ENCODE data around the gene TMEM89. TPM values are rescaled to one million over a fixed set of nuclear protein-coding genes. Genes with fewer than 3 reads are reported as not detected.

TMEM89 gene
- total and polyA plus RNA-seq, 2 of the 13 experiments (the other 11 are each of a cell fraction or from before 2014, with no cell fraction given) = 0.31 to 0.59 TPM

DNA sequence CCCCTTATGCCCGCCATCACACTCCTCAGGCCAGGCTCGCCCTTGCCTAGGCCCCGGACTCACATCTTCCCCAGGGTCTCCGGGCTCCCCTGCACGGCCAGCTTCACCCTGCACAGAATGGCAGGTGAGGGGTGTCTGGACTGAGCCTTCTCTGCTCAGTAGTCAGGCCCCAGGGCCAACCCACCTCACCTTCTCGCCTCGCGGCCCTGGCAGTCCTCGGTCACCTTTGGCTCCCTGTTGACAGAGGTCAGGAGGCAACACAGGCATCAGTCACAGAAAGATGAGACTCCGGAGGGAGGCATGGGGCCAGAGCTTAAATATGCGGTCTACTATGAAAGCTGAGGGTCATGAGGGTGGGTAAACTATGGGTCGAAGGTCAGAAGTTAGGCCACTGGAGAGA, 49.6 kb downstream of the TMEM89 start (continued):
- TF ChIP-seq ZBTB7B (CRISPR knock-in tag; IDR thresholded peaks at IDR 0.05) = peak; percentile 46; the same call in 1 of the 2 replicates
- TF ChIP-seq, protein P1, sequence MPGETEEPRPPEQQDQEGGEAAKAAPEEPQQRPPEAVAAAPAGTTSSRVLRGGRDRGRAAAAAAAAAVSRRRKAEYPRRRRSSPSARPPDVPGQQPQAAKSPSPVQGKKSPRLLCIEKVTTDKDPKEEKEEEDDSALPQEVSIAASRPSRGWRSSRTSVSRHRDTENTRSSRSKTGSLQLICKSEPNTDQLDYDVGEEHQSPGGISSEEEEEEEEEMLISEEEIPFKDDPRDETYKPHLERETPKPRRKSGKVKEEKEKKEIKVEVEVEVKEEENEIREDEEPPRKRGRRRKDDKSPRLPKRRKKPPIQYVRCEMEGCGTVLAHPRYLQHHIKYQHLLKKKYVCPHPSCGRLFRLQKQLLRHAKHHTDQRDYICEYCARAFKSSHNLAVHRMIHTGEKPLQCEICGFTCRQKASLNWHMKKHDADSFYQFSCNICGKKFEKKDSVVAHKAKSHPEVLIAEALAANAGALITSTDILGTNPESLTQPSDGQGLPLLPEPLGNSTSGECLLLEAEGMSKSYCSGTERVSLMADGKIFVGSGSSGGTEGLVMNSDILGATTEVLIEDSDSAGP (CRISPR knock-in tag; IDR thresholded peaks at IDR 0.05; ENCODE audit: borderline replicate concordance) = no peak
- TF ChIP-seq FOXA1 (IDR thresholded peaks at IDR 0.05) = no peak
- TF ChIP-seq FOXA1 (CRISPR knock-in tag; IDR thresholded peaks at IDR 0.05) = peak; percentile 68
- no peak for TF ChIP-seq ZNF256 (CRISPR knock-in tag; conservative IDR thresholded peaks at IDR 0.05)
- TF ChIP-seq RARA (CRISPR knock-in tag; IDR thresholded peaks at IDR 0.05) = 0 out of 2 replicates have a peak, but pooled peaks have one; percentile 21
- peak; percentile 65 for TF ChIP-seq NR2F6 (IDR thresholded peaks at IDR 0.05)
- peak; percentile 76 for TF ChIP-seq NR2F6 (CRISPR knock-in tag; IDR thresholded peaks at IDR 0.05)
- TF ChIP-seq ZNF816 (CRISPR knock-in tag; IDR thresholded peaks at IDR 0.05; ENCODE audit: borderline replicate concordance) = no peak
- no peak for TF ChIP-seq HNRNPUL1 (IDR thresholded peaks at IDR 0.05; ENCODE audit: low read depth, low read length)
- no peak for TF ChIP-seq ZNF10 (CRISPR knock-in tag; IDR thresholded peaks at IDR 0.05; ENCODE audit: borderline replicate concordance, low read depth)
- TF ChIP-seq SOX5 (CRISPR knock-in tag; IDR thresholded peaks at IDR 0.05; ENCODE audit: borderline replicate concordance) = no peak
- TF ChIP-seq HIVEP1 (CRISPR knock-in tag; IDR thresholded peaks at IDR 0.05) = 0 out of 2 replicates have a peak, but pooled peaks have one; percentile 10
- TF ChIP-seq FOXA3 (CRISPR knock-in tag; IDR thresholded peaks at IDR 0.05) = peak; percentile 49; the same call in 1 of the 2 replicates
- TF ChIP-seq ZNF343 (CRISPR knock-in tag; IDR thresholded peaks at IDR 0.05) = no peak
- no peak for TF ChIP-seq KAT8 (CRISPR knock-in tag; IDR thresholded peaks at IDR 0.05)
- TF ChIP-seq, protein P2, sequence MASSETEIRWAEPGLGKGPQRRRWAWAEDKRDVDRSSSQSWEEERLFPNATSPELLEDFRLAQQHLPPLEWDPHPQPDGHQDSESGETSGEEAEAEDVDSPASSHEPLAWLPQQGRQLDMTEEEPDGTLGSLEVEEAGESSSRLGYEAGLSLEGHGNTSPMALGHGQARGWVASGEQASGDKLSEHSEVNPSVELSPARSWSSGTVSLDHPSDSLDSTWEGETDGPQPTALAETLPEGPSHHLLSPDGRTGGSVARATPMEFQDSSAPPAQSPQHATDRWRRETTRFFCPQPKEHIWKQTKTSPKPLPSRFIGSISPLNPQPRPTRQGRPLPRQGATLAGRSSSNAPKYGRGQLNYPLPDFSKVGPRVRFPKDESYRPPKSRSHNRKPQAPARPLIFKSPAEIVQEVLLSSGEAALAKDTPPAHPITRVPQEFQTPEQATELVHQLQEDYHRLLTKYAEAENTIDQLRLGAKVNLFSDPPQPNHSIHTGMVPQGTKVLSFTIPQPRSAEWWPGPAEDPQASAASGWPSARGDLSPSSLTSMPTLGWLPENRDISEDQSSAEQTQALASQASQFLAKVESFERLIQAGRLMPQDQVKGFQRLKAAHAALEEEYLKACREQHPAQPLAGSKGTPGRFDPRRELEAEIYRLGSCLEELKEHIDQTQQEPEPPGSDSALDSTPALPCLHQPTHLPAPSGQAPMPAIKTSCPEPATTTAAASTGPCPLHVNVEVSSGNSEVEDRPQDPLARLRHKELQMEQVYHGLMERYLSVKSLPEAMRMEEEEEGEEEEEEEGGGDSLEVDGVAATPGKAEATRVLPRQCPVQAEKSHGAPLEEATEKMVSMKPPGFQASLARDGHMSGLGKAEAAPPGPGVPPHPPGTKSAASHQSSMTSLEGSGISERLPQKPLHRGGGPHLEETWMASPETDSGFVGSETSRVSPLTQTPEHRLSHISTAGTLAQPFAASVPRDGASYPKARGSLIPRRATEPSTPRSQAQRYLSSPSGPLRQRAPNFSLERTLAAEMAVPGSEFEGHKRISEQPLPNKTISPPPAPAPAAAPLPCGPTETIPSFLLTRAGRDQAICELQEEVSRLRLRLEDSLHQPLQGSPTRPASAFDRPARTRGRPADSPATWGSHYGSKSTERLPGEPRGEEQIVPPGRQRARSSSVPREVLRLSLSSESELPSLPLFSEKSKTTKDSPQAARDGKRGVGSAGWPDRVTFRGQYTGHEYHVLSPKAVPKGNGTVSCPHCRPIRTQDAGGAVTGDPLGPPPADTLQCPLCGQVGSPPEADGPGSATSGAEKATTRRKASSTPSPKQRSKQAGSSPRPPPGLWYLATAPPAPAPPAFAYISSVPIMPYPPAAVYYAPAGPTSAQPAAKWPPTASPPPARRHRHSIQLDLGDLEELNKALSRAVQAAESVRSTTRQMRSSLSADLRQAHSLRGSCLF (CRISPR knock-in tag; IDR thresholded peaks at IDR 0.05; ENCODE audit: borderline replicate concordance) = no peak
- TF ChIP-seq LCORL (IDR thresholded peaks at IDR 0.05) = no peak
- TF ChIP-seq LCORL (CRISPR knock-in tag; IDR thresholded peaks at IDR 0.05) = 0 out of 2 replicates have a peak, but pooled peaks have one; percentile 20
- 0 out of 2 replicates have a peak, but pooled peaks have one; percentile 52 for TF ChIP-seq ZNF136 (CRISPR knock-in tag; IDR thresholded peaks at IDR 0.05; ENCODE audit: low read depth)
